ENCODE results near the gene FNBP1L.

The FNBP1L gene

DNA sequence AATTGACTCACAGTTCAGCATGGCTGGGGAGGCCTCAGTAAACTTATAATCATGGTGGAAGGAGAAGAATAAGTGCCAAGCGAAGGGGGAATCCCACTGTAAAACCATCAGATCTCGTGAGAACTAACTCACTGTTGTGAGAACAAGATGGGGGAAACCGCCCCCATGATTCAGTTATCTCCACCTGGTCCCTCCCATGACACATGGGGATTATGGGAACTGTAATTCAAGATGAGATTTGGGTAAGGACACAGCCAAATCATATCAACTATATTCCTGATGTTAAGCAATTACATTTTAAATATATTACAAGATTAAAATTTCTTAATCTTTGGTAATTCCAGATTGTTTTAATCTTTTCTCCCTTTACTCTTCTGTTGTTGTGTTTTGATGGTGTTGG, 55.2 kb downstream of the FNBP1L start:
- WGBS, result 96% methylated on average over 2 of the region's 3 CpGs
- H3K4me3 ChIP-seq (ENCODE audit: insufficient read depth in 1 of 2, low read depth in 1 of 2, low read length in 2 of 2), result no peak overlapping the region
- no peak overlapping the region for H3K9ac ChIP-seq (ENCODE audit: low read length)
- peaks cover 0 to 3% of the 10 kb centered on the region in 2 experiments for H3K36me3 ChIP-seq (ENCODE audit: control insufficient read depth in 1 of 2, insufficient read depth in 2 of 2, low read depth in 1 of 2, low read length in 2 of 2)
- no peak overlapping the region for H3K4ac ChIP-seq (ENCODE audit: low read depth in 1 of 2, low read length in 2 of 2)
- H2AFZ ChIP-seq (ENCODE audit: low read depth, low read length), result no peak overlapping the region
- peaks cover 24% of the 10 kb centered on the region for H3K79me1 ChIP-seq (replicated peaks; ENCODE audit: low read length, poor library complexity, severe bottlenecking)
- DNase-seq, result no peak
- H3K4me2 ChIP-seq (ENCODE audit: low read length, poor library complexity, severe bottlenecking), result no peak overlapping the region
- no peak overlapping the region for H3K23ac ChIP-seq (ENCODE audit: low read length in 2 of 2)
- no peak overlapping the region for H2BK5ac ChIP-seq (ENCODE audit: low read depth, low read length, poor library complexity, severe bottlenecking)
- H4K91ac ChIP-seq (ENCODE audit: low read length), result no peak overlapping the region
- no peak overlapping the region for H2BK12ac ChIP-seq (ENCODE audit: low read length in 2 of 2)
- H3K14ac ChIP-seq (ENCODE audit: low read length in 2 of 2), result no peak overlapping the region
- H2AK5ac ChIP-seq (ENCODE audit: low read length, severe bottlenecking), result no peak overlapping the region
- no peak overlapping the region for H3K27ac ChIP-seq (ENCODE audit: low read length, poor library complexity, severe bottlenecking)
- no peaks in the 10 kb centered on the region for H3K27me3 ChIP-seq (ENCODE audit: control insufficient read depth in 1 of 2, insufficient read depth in 1 of 2, low read length in 2 of 2)
- H3K18ac ChIP-seq (ENCODE audit: low read depth in 1 of 2, low read length in 2 of 2), result no peak overlapping the region
- H2BK120ac ChIP-seq (ENCODE audit: low read depth, low read length), result no peak overlapping the region
- H3K9me3 ChIP-seq (ENCODE audit: control insufficient read depth, low read length), result no peaks in the 10 kb centered on the region
- no peak overlapping the region for H2BK15ac ChIP-seq (ENCODE audit: low read depth, poor library complexity, severe bottlenecking)
- no peak overlapping the region for H4K8ac ChIP-seq (ENCODE audit: low read length)
- no peaks in the 10 kb centered on the region for H3K4me1 ChIP-seq (ENCODE audit: control insufficient read depth, insufficient read depth, low read depth, low read length)

DNA sequence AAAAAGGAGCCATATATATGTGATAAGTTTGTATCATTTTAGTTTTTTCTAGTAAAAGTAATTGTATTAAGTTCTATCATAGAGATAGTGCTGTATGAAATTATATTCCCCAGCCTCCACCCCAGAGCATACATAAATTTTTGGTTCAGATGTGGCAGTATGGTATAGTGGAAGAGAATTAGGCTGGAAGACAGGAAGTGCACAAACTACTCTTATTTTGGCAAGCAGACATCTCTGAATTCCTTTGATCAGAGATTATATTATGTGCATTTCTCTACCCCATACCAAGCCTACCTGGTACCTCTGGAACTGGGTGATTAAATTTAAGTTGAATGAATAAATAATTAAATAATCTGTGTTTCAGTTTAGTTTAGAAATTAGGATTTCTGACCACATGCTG, 55.9 kb downstream of the FNBP1L start:
- H3K27ac ChIP-seq (ENCODE audit: low read length, poor library complexity, severe bottlenecking), result no peak overlapping the region
- H3K18ac ChIP-seq (ENCODE audit: low read depth in 1 of 2, low read length in 2 of 2), result no peak overlapping the region
- H2BK15ac ChIP-seq (ENCODE audit: low read depth, poor library complexity, severe bottlenecking), result no peak overlapping the region
- H3K4ac ChIP-seq (ENCODE audit: low read depth in 1 of 2, low read length in 2 of 2), result no peak overlapping the region
- no peak overlapping the region for H2BK120ac ChIP-seq (ENCODE audit: low read depth, low read length)
- no peaks in the 10 kb centered on the region for H3K27me3 ChIP-seq (ENCODE audit: control insufficient read depth in 1 of 2, insufficient read depth in 1 of 2, low read length in 2 of 2)
- H2AFZ ChIP-seq (ENCODE audit: low read depth, low read length), result no peak overlapping the region
- H2BK5ac ChIP-seq (ENCODE audit: low read depth, low read length, poor library complexity, severe bottlenecking), result no peak overlapping the region
- peaks cover 0 to 3% of the 10 kb centered on the region in 2 experiments for H3K36me3 ChIP-seq (ENCODE audit: control insufficient read depth in 1 of 2, insufficient read depth in 2 of 2, low read depth in 1 of 2, low read length in 2 of 2)
- H3K4me2 ChIP-seq (ENCODE audit: low read length, poor library complexity, severe bottlenecking), result no peak overlapping the region
- DNase-seq, result no peak
- H3K9ac ChIP-seq (ENCODE audit: low read length), result no peak overlapping the region
- H3K4me3 ChIP-seq (ENCODE audit: insufficient read depth in 1 of 2, low read depth in 1 of 2, low read length in 2 of 2), result no peak overlapping the region
- no peaks in the 10 kb centered on the region for H3K4me1 ChIP-seq (ENCODE audit: control insufficient read depth, insufficient read depth, low read depth, low read length)
- H3K9me3 ChIP-seq (ENCODE audit: control insufficient read depth, low read length), result no peaks in the 10 kb centered on the region
- H4K91ac ChIP-seq (ENCODE audit: low read length), result no peak overlapping the region
- H2AK5ac ChIP-seq (ENCODE audit: low read length, severe bottlenecking), result no peak overlapping the region
- H3K79me1 ChIP-seq (replicated peaks; ENCODE audit: low read length, poor library complexity, severe bottlenecking), result peaks cover 24% of the 10 kb centered on the region
- H2BK12ac ChIP-seq (ENCODE audit: low read length in 2 of 2), result no peak overlapping the region
- no peak overlapping the region for H3K14ac ChIP-seq (ENCODE audit: low read length in 2 of 2)
- no peak overlapping the region for H4K8ac ChIP-seq (ENCODE audit: low read length)
- H3K23ac ChIP-seq (ENCODE audit: low read length in 2 of 2), result no peak overlapping the region

DNA sequence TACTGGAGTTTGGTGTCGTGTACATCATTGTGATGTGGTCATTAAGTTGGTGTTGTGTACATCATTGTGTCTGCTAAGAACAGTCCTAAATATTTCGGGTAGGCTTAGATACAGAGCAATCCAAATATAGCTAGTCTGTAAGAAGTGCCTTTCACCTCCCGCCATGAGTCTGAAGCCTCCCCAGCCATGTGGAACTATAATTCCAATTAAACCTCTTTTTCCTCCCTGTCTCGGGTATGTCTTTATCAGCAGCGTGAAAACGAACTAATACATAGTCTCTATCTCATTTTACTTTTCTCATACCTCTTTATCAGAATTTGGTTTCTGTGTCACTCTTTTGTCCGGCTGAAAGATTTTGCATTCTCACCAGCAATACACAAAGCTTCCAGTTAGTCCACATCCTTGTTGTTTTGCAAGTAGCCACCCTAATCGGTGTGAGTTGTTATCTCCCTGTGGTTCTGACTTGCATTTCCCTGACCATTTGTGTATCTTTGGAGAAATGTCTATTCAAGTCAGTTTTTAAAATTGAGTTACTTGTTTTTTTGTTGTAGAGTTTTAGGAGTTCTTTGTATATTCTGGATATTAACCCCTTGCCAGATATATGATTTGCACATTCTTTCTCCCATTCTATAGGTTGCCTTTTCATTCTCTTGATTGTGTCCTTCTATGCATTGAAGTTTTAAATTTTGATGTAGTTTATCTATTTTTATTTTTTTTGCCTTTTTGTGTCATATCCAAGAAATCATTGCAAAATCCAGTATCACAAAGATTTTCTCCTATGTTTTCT, 56.5 kb downstream of the FNBP1L start:
- no peak overlapping the region for H2AFZ ChIP-seq (ENCODE audit: low read depth, low read length)
- H2BK12ac ChIP-seq (ENCODE audit: low read length in 2 of 2), result no peak overlapping the region
- no peak overlapping the region for H2AK5ac ChIP-seq (ENCODE audit: low read length, severe bottlenecking)
- no peak overlapping the region for H2BK15ac ChIP-seq (ENCODE audit: low read depth, poor library complexity, severe bottlenecking)
- H3K79me1 ChIP-seq (replicated peaks; ENCODE audit: low read length, poor library complexity, severe bottlenecking), result peaks cover 26% of the 10 kb centered on the region
- peaks cover under 1 to 3% of the 10 kb centered on the region in 2 experiments for H3K36me3 ChIP-seq (ENCODE audit: control insufficient read depth in 1 of 2, insufficient read depth in 2 of 2, low read depth in 1 of 2, low read length in 2 of 2)
- no peak overlapping the region for H3K4ac ChIP-seq (ENCODE audit: low read depth in 1 of 2, low read length in 2 of 2)
- H3K27me3 ChIP-seq (ENCODE audit: control insufficient read depth in 1 of 2, insufficient read depth in 1 of 2, low read length in 2 of 2), result no peaks in the 10 kb centered on the region
- no peak overlapping the region for H3K4me2 ChIP-seq (ENCODE audit: low read length, poor library complexity, severe bottlenecking)
- no peak overlapping the region for H3K4me3 ChIP-seq (ENCODE audit: insufficient read depth in 1 of 2, low read depth in 1 of 2, low read length in 2 of 2)
- no peak overlapping the region for H3K9ac ChIP-seq (ENCODE audit: low read length)
- no peak overlapping the region for H3K14ac ChIP-seq (ENCODE audit: low read length in 2 of 2)
- no peak overlapping the region for H3K27ac ChIP-seq (ENCODE audit: low read length, poor library complexity, severe bottlenecking)
- H3K4me1 ChIP-seq (ENCODE audit: control insufficient read depth, insufficient read depth, low read depth, low read length), result no peaks in the 10 kb centered on the region
- no peak overlapping the region for H3K18ac ChIP-seq (ENCODE audit: low read depth in 1 of 2, low read length in 2 of 2)
- no peak overlapping the region for H2BK120ac ChIP-seq (ENCODE audit: low read depth, low read length)
- H3K9me3 ChIP-seq (ENCODE audit: control insufficient read depth, low read length), result no peaks in the 10 kb centered on the region
- 91% methylated on average over 8 of the region's 8 CpGs for WGBS
- H4K8ac ChIP-seq (ENCODE audit: low read length), result no peak overlapping the region
- no peak for DNase-seq
- H4K91ac ChIP-seq (ENCODE audit: low read length), result no peak overlapping the region
- no peak overlapping the region for H2BK5ac ChIP-seq (ENCODE audit: low read depth, low read length, poor library complexity, severe bottlenecking)
- H3K23ac ChIP-seq (ENCODE audit: low read length in 2 of 2), result no peak overlapping the region

DNA sequence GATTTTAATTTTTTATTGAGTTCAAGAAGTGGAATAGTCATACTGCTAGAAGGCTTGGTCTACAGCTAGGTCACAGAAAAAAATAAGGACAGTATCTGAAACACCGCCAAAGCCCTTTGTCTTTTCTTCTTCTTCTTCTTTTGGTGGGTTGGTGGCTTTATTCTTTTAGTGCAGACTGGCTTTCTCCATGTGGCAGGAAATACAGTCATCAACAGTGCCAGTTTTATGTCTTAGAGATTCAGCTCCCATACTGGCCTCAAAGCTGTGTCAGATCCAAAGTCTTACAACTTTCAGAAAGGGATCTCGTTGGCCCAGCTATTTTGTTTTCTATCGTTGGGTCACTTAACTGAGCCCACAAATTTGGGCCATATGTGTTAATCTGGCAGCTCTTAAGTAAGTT, 58.2 kb downstream of the FNBP1L start:
- H2AFZ ChIP-seq (ENCODE audit: low read depth, low read length), result no peak overlapping the region
- H3K27me3 ChIP-seq (ENCODE audit: control insufficient read depth in 1 of 2, insufficient read depth in 1 of 2, low read length in 2 of 2), result no peaks in the 10 kb centered on the region
- WGBS, result 85% methylated on average over 2 of the region's 3 CpGs
- no peak overlapping the region for H2BK120ac ChIP-seq (ENCODE audit: low read depth, low read length)
- peaks cover 3 to 4% of the 10 kb centered on the region in 2 experiments for H3K36me3 ChIP-seq (ENCODE audit: control insufficient read depth in 1 of 2, insufficient read depth in 2 of 2, low read depth in 1 of 2, low read length in 2 of 2)
- H3K23ac ChIP-seq (ENCODE audit: low read length in 2 of 2), result no peak overlapping the region
- H4K8ac ChIP-seq (ENCODE audit: low read length), result no peak overlapping the region
- H3K4me2 ChIP-seq (ENCODE audit: low read length, poor library complexity, severe bottlenecking), result no peak overlapping the region
- H3K79me1 ChIP-seq (replicated peaks; ENCODE audit: low read length, poor library complexity, severe bottlenecking), result peaks cover 23% of the 10 kb centered on the region
- H3K27ac ChIP-seq (ENCODE audit: low read length, poor library complexity, severe bottlenecking), result no peak overlapping the region
- H3K9ac ChIP-seq (ENCODE audit: low read length), result no peak overlapping the region
- no peaks in the 10 kb centered on the region for H3K9me3 ChIP-seq (ENCODE audit: control insufficient read depth, low read length)
- no peak overlapping the region for H3K18ac ChIP-seq (ENCODE audit: low read depth in 1 of 2, low read length in 2 of 2)
- DNase-seq, result no peak
- H2AK5ac ChIP-seq (ENCODE audit: low read length, severe bottlenecking), result no peak overlapping the region
- H2BK12ac ChIP-seq (ENCODE audit: low read length in 2 of 2), result no peak overlapping the region
- H2BK5ac ChIP-seq (ENCODE audit: low read depth, low read length, poor library complexity, severe bottlenecking), result no peak overlapping the region
- H3K4me1 ChIP-seq (ENCODE audit: control insufficient read depth, insufficient read depth, low read depth, low read length), result no peaks in the 10 kb centered on the region
- no peak overlapping the region for H4K91ac ChIP-seq (ENCODE audit: low read length)
- H2BK15ac ChIP-seq (ENCODE audit: low read depth, poor library complexity, severe bottlenecking), result no peak overlapping the region
- H3K4ac ChIP-seq (ENCODE audit: low read depth in 1 of 2, low read length in 2 of 2), result no peak overlapping the region
- H3K14ac ChIP-seq (ENCODE audit: low read length in 2 of 2), result no peak overlapping the region
- H3K4me3 ChIP-seq (ENCODE audit: insufficient read depth in 1 of 2, low read depth in 1 of 2, low read length in 2 of 2), result no peak overlapping the region
